Measurements from ENCODE around the gene ZNF444.
"Not testable (repeated sequence)": the region's sequence is repeated elsewhere in the genome, so short reads cannot be mapped to it uniquely, and the experiment has no call there.

ZNF444 gene

DNA sequence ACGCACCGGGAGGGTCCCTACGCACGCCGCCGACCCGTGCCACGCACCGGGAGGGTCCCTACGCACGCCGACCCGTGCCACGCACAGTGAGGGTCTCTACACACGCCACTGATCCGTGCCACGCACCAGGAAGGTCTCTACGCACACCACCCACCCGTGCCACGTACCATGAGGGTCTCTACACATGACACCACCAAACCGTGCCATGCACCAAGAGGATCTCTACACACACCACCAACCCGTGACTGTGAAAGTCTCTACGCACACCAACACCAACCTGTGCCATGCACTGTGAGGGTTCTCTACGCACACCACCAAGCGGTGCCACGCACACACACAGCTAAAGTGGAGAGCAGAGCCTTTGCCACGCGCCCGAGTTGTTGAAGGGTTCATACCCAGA is 36.7 kb upstream of the ZNF444 start:
- DNase-seq (ENCODE audit: extremely low read depth, low read depth) = no peak
- TF ChIP-seq, protein P1, sequence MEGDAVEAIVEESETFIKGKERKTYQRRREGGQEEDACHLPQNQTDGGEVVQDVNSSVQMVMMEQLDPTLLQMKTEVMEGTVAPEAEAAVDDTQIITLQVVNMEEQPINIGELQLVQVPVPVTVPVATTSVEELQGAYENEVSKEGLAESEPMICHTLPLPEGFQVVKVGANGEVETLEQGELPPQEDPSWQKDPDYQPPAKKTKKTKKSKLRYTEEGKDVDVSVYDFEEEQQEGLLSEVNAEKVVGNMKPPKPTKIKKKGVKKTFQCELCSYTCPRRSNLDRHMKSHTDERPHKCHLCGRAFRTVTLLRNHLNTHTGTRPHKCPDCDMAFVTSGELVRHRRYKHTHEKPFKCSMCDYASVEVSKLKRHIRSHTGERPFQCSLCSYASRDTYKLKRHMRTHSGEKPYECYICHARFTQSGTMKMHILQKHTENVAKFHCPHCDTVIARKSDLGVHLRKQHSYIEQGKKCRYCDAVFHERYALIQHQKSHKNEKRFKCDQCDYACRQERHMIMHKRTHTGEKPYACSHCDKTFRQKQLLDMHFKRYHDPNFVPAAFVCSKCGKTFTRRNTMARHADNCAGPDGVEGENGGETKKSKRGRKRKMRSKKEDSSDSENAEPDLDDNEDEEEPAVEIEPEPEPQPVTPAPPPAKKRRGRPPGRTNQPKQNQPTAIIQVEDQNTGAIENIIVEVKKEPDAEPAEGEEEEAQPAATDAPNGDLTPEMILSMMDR (IDR thresholded peaks at IDR 0.05; ENCODE audit: low read depth, low read length) = no peak

- no peak for DNase-seq (ENCODE audit: extremely low read depth, low read depth)
These were observed 35.9 kb upstream of the ZNF444 start for GRCh38 chr19:56105090-56105701.

DNA sequence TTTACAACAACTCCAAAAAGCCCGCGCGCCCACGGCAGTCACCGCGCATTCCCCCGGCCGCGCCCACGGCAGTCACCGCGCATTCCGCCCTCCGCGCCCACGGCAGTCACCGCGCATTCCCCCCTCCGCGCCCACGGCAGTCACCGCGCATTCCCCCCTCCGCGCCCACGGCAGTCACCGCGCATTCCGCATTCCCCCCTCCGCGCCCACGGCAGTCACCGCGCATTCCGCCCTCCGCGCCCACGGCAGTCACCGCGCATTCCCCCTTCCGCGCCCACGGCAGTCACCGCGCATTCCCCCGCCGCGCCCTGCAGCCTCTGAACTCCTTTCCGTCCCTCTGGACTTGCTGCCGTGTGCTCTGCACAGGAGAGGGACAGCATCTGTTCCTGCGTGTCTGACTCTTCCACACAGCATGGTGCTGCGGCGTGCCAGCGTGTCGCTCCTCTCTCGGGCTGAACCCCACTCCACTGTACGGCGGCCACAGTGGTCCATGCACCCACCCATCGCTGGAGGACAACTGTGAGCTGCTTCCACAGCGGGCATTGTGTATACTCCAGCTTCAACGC is 35.2 kb upstream of the ZNF444 start:
- not testable (repeated sequence) for DNase-seq (ENCODE audit: extremely low read depth, low read depth)

More at GRCh38 chr19:56105090-56105701, 35.9 kb upstream of the ZNF444 start:
- TF ChIP-seq, protein P1 (IDR thresholded peaks at IDR 0.05; ENCODE audit: low read depth, low read length) = peak; percentile 60

DNA sequence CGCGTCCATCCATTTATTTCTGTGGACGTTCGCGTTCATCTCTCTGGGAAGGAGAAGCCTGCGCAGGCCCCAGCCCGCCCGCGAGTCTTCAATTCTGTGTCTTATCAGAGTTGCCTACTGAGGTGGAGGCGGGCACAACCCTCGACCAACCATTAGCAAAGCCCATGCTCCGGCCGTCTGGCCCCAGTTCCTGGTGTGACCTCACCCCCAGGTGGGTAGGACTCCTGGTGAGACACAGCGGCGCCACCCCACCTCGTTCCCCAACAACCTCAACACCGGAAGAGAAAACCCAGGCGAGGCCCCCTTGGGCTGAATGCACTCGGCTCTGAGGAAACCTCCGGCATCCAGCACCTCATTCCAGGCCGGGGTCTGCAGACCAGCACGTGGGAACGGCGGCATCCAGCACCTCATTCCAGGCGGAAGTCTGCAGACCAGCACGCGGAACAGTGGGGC is 34.7 kb upstream of the ZNF444 start:
- TF ChIP-seq, protein P1 (IDR thresholded peaks at IDR 0.05; ENCODE audit: low read depth, low read length) = no peak
- DNase-seq (ENCODE audit: extremely low read depth, low read depth) = no peak

DNA sequence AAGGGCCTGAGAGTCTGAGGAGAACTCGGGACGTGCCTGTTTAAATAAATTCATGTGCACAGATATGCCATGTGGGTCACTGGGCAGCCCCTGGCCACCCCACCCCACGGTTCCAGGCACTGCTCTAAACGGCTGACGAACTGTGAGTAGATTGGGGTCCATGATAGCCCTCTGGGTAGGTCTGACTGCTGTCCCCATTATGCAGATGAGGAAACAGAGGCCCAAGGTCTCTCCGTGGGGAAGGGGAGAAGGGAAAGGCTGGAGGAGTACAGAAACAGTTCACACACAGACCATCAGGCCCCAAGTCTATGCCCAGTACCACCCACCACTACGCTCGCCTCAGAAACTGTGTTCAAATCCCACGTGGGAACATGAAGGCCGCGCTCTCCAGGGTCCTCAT is 34.1 kb upstream of the ZNF444 start:
- DNase-seq (ENCODE audit: extremely low read depth, low read depth) = no peak
- TF ChIP-seq, protein P1 (IDR thresholded peaks at IDR 0.05; ENCODE audit: low read depth, low read length) = no peak

DNA sequence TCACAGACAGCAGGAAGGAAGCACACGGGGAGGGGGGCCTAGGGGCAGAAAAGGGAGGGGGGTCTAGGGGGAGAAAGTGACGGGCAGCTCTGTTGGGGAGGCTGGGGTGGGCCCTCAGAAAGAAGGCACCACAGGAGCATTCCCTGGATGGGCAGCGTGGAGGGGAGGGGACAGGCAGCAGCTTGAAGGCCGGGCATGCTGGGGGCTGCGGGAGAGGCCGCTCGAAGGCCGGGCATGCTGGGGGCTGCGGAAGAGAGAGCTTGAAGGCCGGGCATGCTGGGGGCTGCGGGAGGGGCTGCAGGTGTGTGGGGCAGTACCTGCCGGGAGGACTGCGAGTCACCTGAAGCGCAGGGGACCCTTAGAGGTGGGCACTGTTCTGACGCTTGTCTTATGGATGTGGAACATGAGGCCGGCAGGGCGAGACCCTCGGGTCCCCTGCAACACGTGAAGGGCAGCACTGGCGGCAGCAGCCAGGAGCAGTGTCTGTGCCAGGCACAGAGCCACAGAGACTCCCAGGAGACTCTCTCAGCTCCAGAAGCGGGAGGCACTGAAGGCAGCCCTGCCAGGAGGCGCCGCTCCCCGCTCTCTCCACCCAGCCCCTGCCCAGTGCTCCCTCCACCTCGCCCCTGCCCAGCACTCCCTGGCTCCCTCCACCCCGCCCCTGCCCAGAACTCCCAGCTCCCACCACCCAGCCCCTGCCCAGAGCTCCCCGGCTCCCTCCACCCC is 33.3 kb upstream of the ZNF444 start:
- TF ChIP-seq, protein P1 (IDR thresholded peaks at IDR 0.05; ENCODE audit: low read depth, low read length) = no peak
- no peak for DNase-seq (ENCODE audit: extremely low read depth, low read depth)

DNA sequence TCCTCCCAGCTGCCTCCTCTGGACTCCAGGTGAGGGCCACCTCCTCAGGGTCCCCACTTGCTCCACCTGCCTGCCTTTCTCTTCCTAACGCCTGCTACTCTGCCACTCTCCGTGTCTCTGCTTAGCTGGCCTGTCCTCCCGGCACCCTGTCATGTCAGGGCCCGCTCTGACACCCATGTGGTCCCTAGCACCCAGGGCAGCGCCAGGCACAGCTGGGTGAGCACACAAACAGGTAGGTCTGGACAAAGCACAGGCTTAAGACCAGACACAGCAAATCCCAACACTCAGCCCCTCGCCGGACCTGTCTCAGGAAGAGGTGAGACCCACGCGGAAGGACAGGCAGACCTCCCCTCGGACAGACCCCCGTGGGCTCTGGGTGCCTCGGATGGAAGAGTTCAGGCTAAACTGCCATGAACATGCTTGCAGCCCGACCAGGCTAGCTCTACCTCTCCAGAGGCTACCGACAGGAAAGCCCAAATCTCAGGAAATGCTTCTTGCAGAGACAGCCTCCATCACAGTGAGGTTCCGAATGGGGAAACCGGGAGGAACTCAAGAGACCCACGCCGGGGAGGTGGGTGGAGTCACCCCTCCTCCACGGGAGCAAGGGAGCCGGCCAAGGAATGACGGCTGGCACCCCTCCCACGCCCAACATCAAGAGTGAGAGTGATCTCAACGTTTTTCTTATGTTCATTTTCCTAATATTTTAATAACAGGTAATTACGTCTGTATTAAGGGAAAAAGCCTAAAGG is 32.5 kb upstream of the ZNF444 start:
- TF ChIP-seq, protein P1 (IDR thresholded peaks at IDR 0.05; ENCODE audit: low read depth, low read length) = no peak
- DNase-seq (ENCODE audit: extremely low read depth, low read depth) = no peak
